Hypothalamus (tissue), 51 donors: ENCODE measurements around the gene OR8G1.
"Not testable (repeated sequence)": the region's sequence is repeated elsewhere in the genome, so short reads cannot be mapped to it uniquely, and the experiment has no call there.

Source experiments
- DNase-seq, 51 donors: peaks; one replicate each; lab custom pipeline; 2025; lab: John Stamatoyannopoulos, UW

OR8G1 gene, protein sequence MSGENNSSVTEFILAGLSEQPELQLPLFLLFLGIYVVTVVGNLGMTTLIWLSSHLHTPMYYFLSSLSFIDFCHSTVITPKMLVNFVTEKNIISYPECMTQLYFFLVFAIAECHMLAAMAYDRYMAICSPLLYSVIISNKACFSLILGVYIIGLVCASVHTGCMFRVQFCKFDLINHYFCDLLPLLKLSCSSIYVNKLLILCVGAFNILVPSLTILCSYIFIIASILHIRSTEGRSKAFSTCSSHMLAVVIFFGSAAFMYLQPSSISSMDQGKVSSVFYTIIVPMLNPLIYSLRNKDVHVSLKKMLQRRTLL

GRCh38 chr11:124240621-124241397, at the start of gene OR8G1:
Gene OR8G1, plus strand, starts transcription at chr11:124241095. Its CDS starts 8,581 bp downstream, at chr11:124249676.
- DNase-seq = no peak

DNA sequence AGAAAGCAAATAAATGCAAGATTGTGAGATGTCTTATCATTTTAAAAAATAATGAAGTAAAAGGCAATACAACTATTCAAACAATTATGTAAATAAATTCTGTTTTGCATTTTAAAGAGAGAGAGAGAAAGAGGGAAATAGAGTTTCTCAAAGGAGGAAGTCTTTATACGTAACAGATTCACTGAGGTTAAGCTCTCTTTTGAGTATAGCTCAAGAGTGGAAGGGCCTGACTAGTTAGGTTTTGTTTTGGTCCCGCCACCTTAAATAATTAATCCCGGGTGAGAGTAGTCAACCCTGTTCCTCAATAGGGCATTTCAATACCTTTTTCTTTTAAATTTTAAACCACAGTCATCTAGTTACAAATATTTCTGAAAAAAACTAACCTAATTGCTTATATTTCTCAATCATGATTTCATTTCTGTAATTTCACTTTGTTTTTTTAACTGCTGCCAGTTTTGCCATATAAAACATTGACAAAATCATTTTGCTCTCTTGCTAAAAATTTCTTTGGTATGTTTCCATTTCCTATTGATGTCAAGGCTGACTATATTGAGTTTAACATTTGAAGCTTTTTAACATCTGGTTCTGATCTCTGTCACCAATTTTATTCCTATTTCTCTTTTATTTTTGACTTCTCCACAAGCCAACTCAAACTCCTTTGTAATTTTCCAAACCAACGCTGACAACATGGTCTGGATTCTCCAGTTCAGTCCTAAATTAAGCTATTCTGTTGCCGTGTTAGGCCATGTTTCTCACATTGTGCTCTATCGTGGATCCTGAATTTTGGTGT, 47.5 kb upstream of the OR8G1 start:
- DNase-seq = no peak

DNA sequence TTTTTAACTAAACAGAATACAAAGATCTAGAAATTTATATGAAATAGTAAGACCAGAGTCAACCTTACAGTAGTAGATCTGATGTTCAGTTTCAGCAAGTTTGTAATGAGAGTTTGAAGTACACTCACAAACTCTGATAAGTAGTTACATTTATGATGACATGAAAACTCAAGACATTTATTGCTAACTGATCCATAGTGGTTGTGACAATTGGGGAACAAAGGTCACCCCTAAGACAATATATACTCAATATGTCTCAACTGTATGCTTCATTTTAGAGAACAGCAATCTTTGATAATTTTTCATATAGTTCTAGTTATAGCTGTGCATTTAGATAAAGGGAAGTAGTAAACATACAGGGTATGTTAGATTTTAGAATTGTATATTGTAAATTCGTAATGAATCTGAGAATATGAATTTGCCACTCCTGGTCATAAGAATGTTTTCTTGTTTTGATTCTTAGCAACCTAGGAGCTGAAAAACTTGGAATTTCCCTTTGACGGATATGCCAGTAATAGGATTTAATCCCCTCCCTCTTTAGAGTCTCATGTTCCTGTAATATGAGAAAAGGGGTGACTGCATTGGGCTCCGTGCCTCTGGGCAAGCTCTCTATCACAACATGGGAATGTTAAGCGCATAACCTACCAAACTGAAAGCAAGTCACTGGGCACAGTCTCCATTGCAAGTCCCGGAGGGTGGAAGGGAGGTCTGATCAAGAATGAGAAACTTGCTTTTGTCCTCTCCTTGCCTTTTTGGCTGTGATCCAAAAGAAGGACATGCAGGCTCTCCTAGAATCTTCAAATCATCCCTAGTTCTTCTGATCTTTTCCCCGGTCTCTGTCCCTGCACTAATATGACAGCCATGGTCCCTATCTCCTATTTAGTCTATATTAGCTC, 46.4 kb upstream of the OR8G1 start:
- no peak for DNase-seq

DNA sequence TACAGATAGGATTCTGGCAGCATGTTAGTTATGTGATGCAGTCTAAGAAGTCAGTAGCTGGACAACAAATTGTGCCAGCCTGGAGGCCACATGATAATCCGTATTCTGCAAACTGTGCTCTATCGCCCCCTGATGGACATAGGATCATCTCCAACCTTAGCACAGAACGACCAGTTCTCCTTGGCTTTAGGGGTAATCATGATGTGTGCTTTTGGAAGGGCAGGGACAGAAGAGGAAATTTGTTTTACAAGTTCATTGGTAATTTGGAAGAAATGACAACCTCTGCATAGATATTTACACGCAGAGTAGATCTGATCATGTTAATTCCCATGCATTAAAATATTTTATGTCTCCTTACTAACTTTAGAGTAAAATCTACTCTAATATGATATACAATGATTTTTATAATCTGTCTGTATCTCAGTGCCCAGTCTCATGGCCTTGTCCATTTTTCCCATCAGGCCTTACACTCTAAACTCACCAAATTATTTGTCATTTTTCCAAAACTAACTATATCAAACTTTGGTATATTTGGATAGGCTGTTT, 45.6 kb upstream of the OR8G1 start:
- peak in 1 of 51 donors; percentile 6 for DNase-seq

DNA sequence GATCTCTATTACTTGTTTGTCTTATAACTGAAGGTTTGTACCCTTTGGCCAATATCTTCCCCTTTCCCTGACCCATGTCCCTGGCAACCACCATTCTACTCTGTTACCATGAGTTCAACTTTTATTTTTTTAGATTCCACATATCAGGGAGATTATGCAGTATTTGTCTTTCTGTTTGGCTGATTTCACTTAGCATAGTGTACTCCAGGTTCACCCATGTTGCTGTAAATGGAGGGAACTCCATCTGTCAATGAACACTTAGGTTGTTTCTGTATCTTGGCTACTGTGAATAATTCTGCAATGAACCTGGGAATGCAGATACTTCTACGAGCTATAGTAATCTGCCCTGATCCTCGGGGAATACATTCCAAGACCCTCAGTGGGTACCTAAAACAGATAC, 42.9 kb upstream of the OR8G1 start:
- DNase-seq = no peak

DNA sequence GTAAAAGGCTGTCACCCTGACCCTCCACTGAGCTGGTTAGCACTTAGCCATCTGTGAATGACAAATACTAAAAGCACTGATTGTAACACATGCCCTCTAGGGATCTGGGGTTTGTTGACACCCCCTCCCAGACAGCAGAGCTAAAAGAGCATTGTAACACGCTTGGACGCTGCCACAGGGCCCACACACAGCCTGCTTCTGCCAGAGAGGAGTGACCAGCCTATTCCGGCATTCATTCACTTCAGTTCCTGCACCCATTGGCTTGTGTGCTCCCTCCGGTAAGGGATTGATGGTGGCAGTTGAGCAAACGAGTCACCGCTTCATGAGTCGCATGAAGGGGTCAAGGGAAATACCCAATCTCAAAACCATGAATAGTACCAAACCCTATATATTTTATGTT, 42.0 kb upstream of the OR8G1 start:
- no peak for DNase-seq

- DNase-seq = no peak
Measured at GRCh38 chr11:124199702-124200101, 41.2 kb upstream of the OR8G1 start.

- DNase-seq = no peak
Measured at GRCh38 chr11:124200671-124201070, 40.2 kb upstream of the OR8G1 start.

- no peak for DNase-seq
Measured at GRCh38 chr11:124202951-124203350, 37.9 kb upstream of the OR8G1 start.

GRCh38 chr11:124204008-124204407, 36.9 kb upstream of the OR8G1 start:
- no peak for DNase-seq

GRCh38 chr11:124207102-124207792, 33.6 kb upstream of the OR8G1 start:
- DNase-seq = no peak

DNA sequence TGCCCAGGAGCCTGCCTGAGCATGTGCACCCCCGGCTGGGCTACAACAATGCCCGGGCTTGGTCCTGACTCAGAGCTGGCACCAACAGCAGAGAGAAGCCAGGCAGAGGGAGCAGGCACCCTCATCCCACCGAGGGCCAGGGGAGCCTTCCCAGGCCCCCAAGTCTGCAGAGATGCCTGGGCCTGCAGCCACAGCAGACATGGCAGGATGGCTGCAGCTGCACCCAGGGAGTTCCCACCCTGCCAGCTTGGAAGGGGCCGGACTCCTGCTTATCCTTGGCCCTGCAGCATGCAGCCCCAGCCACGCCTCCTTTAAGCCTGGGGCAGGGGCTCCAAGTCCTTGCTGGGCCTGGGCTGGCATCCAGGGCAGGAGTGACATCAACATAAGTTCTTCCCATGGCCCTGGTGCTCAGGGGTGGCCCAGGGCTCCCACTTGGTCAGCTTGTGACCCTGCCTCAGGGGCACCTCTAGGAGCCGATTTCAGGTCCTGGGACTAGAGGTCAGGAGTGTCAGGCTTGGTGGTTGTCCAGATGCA, 31.0 kb upstream of the OR8G1 start:
- DNase-seq = no peak

DNA sequence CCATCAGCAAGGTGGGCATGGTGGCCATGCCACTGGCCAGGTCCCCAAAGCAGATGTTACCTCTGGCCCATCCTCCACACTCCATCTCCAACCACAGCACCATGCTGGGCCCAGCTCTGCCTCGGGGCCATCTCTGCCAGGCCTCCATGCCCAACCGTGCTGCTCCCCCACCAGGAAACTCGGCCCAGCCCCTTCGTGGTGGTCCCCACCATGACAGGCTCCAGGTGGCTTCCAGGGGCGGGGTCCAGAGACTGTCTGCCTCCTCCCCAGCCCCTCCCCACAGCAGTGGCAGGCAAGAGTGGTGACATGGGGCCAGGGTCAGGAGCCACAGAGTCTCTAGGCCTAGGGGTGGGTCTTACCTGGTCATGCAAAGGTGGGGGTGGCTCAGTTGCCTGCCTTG, 30.5 kb upstream of the OR8G1 start:
- DNase-seq = no peak

DNA sequence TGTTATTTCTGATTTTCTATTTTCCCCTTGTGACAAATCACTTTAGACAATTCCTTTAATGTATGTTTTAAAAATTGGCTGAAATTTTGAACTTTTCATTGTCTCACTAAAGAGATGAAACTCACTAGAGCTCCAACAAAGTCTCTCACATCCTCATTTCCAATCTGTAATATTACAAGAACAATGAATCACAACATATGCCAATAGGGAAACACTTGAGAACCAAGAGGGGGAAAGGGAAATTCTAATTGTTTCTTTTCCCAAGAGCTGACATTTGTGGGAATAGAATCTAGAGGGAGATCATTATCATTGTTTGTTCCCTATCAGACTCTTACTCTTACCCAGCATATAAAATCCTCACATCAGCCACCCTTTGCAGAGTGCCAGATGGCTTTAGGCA, 29.6 kb upstream of the OR8G1 start:
- DNase-seq = no peak

DNA sequence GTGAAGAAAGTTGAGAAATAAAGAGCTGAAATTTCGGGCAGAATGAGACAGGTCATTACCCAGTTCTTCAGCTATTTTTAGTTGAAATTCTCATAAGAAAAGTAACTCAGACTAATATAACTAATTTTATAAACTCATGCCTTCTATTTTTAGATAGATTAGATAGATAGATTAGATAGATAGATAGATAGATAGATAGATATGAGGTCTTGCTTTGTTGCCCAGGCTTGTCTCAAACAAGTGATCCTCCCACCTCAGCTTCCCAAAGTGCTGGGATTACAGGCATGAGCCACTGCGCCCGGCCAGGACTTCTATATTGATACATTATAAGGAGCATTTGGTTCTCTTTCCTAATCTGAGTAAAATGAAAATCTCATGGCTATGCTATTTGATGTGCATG, 26.9 kb upstream of the OR8G1 start:
- DNase-seq = no peak

- DNase-seq = no peak
Measured at GRCh38 chr11:124219126-124219525, 21.8 kb upstream of the OR8G1 start.

GRCh38 chr11:124222407-124222806, 18.5 kb upstream of the OR8G1 start:
- no peak for DNase-seq

DNA sequence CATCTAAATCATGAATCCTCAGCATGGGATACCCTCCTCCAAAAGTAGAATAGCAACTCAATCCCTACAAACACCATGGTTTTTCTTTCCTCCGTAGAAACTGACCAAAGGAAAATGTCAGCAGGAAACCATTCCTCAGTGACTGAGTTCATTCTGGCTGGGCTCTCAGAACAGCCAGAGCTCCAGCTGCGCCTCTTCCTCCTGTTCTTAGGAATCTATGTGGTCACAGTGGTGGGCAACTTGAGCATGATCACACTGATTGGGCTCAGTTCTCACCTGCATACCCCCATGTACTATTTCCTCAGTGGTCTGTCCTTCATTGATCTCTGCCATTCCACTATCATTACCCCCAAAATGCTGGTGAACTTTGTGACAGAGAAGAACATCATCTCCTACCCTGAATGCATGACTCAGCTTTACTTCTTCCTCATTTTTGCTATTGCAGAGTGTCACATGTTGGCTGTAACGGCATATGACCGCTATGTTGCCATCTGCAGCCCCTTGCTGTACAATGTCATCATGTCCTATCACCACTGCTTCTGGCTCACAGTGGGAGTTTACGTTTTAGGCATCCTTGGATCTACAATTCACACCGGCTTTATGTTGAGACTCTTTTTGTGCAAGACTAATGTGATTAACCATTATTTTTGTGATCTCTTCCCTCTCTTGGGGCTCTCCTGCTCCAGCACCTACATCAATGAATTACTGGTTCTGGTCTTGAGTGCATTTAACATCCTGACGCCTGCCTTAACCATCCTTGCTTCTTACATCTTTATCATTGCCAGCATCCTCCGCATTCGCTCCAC, 16.1 kb upstream of the OR8G1 start:
- not testable (repeated sequence) for DNase-seq
